Activated CD4-positive, alpha-beta memory T cell treated with anti-CD3 and anti-CD28 coated beads, Interleukin-2, amount 10 ng/mL, durations not matched to agents 7 days and 5 days (primary cell): ENCODE results near the gene EIF4G3. TPM values are rescaled to one million over a fixed set of nuclear protein-coding genes. Genes with fewer than 3 reads are reported as not detected.
"Not testable (repeated sequence)": the region's sequence is repeated elsewhere in the genome, so short reads cannot be mapped to it uniquely, and the experiment has no call there.

Experiments used
- CTCF ChIA-PET: fragments of 350-600 bp; sonication (Branson Sonifier 250); formaldehyde crosslinking; loops from one replicate; lab custom pipeline; 2021; ENCODE audit warnings: antibody characterized with exemption, inconsistent platforms; lab: Charles Lee
- POLR2A ChIA-PET: fragments of 350-600 bp; sonication (Branson Sonifier 250); formaldehyde crosslinking; loops from one replicate; lab custom pipeline; 2021; ENCODE audit warnings: antibody characterized with exemption; lab: Charles Lee
- DNase-seq: peaks from one replicate; pipeline ENCODE4 v3.0.0-alpha.2; 2020
- H3K27ac Mint-ChIP-seq: one replicate; pipeline ENCODE4 v1.8.0; 2021; ENCODE audit warnings: mild to moderate bottlenecking, mixed read lengths
- H3K27me3 Mint-ChIP-seq: one replicate; pipeline ENCODE4 v1.8.0; 2021; ENCODE audit warnings: mixed read lengths
- H3K36me3 Mint-ChIP-seq: one replicate; pipeline ENCODE4 v1.8.0; 2021; ENCODE audit warnings: low read depth, mixed read lengths
- H3K4me1 Mint-ChIP-seq: one replicate; pipeline ENCODE4 v1.8.0; 2021; ENCODE audit warnings: mixed read lengths
- H3K4me3 Mint-ChIP-seq: one replicate; pipeline ENCODE4 v1.8.0; 2021; ENCODE audit warnings: mild to moderate bottlenecking, mixed read lengths
- H3K9me3 Mint-ChIP-seq: one replicate; pipeline ENCODE4 v1.8.0; 2021; ENCODE audit warnings: mixed read lengths
- total RNA-seq, 2 experiments: library from RNA; stranded (reverse); gene quantifications; one replicate each; pipeline ENCODE4 v1.2.3, GENCODE V29; 2021

Gene EIF4G3
- total RNA-seq, 2 experiments from 2014 or later = 48.1 to 49.2 TPM

GRCh38 chr1:20932437-20932977 is 244.2 kb downstream of the EIF4G3 start:
- Mint-ChIP-seq H3K4me3 (peak overlapping the region; percentile 6), H3K27ac (peak overlapping the region; percentile 59), H3K27me3 (peaks cover 4% of the 10 kb centered on the region), H3K4me1 (peaks cover 32% of the 10 kb centered on the region), H3K36me3 (peaks cover 26% of the 10 kb centered on the region), H3K9me3 (no peaks in the 10 kb centered on the region)
- POLR2A ChIA-PET = interaction anchor here (0.7 kb wide), 1 partner anchor 146 kb away, joined by 3 read pairs; the partner anchor contains the start of gene HP1BP3
- no peak for DNase-seq
- CTCF ChIA-PET = interaction anchor here (0.9 to 2.3 kb wide), 2 partner anchors 13 to 263 kb away, joined by 3 to 8 read pairs; no protein-coding TSS in a partner anchor

DNA sequence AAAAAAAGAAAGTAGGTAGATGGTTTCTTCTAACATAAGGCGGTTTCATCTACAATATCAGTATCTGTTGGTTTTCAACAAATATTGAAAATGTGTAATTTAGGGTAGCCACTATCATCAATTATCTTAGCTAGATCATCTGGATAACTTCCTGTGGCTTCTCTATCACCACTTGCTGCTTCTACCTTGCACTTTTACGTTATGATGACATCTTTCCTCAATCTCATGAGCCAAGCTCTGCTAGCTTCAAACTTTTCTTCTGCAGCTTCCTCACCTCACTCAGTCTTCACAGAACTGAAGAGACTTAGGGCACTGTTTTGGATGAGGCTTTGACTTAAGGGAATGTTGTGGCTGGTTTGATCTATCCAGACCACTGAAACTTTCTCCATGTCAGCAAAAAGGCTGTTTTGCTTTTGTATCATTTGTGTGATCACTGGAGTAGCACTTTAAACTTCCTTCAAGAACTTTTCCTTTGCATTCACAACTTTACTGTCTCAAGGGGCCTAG is 244.7 kb downstream of the EIF4G3 start:
- Mint-ChIP-seq H3K36me3 (peaks cover 26% of the 10 kb centered on the region), H3K4me3 (no peak overlapping the region), H3K9me3 (no peaks in the 10 kb centered on the region), H3K27me3 (peaks cover 4% of the 10 kb centered on the region), H3K4me1 (peaks cover 32% of the 10 kb centered on the region), H3K27ac (peak overlapping the region; percentile 59)
- POLR2A ChIA-PET = interaction anchor here (0.7 kb wide), 1 partner anchor 145 kb away, joined by 3 read pairs; the partner anchor contains the start of gene HP1BP3
- CTCF ChIA-PET = interaction anchor here (0.6 to 2.3 kb wide), 3 partner anchors 14 to 263 kb away, joined by 3 to 8 read pairs (median 5); no protein-coding TSS in a partner anchor
- no peak for DNase-seq

DNA sequence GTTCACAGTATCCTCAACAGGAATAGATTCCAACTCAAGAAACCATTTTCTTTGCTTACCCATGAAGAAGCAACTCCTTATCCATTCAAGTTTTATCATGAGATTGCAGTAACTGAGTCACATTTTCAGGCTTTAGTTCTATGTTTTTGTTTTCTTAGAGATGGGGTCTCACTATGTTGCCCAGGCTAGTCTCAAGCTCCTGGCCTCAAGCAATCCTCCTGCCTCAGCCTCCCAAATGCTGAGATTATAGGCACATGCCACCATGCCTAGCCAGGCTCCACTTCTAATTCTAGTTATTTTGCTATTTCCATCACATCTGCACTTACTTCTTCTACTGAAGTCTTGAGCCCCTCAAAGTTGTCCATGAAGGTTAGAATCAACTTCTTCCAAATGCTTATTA is 246.3 kb downstream of the EIF4G3 start:
- H3K4me3 Mint-ChIP-seq = no peak overlapping the region
- H3K4me1 Mint-ChIP-seq = peaks cover 32% of the 10 kb centered on the region
- POLR2A ChIA-PET = no interaction called here
- CTCF ChIA-PET = no interaction called here
- H3K9me3 Mint-ChIP-seq = no peaks in the 10 kb centered on the region
- peaks cover 19% of the 10 kb centered on the region for H3K36me3 Mint-ChIP-seq
- peaks cover 2% of the 10 kb centered on the region for H3K27me3 Mint-ChIP-seq
- H3K27ac Mint-ChIP-seq = no peak overlapping the region
- no peak for DNase-seq

DNA sequence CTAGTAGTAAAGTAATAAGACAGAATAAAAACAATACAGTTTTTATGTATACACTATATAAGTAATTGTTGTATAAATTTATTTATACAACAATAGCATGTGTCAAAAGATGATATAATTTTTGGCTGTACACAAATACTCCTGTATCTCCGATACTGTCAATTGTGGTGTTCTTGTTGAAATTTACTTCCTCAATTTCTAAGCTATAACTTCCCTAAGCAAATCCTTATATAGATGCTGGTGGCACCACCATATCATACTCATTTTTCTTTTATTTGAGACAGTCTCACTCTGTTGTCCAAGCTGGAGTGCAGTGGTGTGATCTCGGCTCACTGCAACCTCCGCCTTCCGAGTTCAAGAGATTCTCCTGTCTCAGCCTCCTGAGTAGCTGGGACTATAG is 248.6 kb downstream of the EIF4G3 start:
- Mint-ChIP-seq H3K27me3 (no peaks in the 10 kb centered on the region), H3K36me3 (peaks cover 15% of the 10 kb centered on the region), H3K9me3 (no peaks in the 10 kb centered on the region), H3K4me1 (peaks cover 24% of the 10 kb centered on the region), H3K4me3 (no peak overlapping the region), H3K27ac (no peak overlapping the region)
- POLR2A ChIA-PET = no interaction called here
- DNase-seq = no peak
- CTCF ChIA-PET = interaction anchor here (1.1 to 1.8 kb wide), 2 partner anchors 16 to 267 kb away, joined by 3 to 4 read pairs; no protein-coding TSS in a partner anchor

DNA sequence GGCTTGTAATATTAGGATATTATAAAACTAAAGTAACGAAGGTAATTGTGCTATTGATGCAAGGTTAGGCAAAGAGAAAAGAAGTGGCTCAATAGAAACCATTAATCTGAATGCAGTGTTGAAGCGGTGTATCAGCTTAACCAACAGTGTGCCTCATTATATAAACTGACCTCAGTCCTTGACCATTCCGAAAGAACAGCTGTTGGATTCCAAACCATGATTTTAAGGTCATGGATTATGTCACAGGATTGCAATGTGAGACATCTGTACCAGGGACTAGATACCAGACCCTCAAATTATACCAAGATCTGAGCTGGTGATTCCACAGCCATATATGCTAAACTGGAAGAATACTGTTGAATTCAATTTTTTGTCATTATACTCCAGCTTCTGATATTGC is 255.4 kb downstream of the EIF4G3 start:
- DNase-seq = no peak
- Mint-ChIP-seq H3K9me3 (no peaks in the 10 kb centered on the region), H3K27me3 (no peaks in the 10 kb centered on the region), H3K27ac (no peak overlapping the region), H3K36me3 (no peaks in the 10 kb centered on the region), H3K4me1 (no peaks in the 10 kb centered on the region), H3K4me3 (no peak overlapping the region)
- ChIA-PET POLR2A (interaction anchor here (1.2 kb wide), 1 partner anchor 9 kb away, joined by 4 read pairs; no protein-coding TSS in a partner anchor), CTCF (no interaction called here)

DNA sequence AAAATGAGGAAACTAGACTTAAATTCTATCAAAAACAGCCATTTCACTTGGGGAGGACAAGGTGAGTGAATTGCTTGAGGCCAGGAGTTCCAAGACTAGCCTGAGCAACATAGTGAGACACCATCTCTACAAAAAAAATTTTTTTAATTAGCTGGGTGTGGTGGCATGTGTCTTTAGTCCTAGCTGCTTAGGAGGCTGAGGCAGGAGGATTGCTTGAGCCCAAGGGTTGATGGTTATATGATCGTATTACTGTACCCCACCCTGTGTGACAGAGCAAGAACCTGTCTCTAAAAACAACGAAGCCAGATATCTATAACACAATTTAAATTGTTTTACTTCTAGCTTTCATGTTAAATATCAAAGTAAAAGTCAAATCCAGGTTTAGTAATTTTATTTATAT is 263.5 kb downstream of the EIF4G3 start:
- Mint-ChIP-seq H3K9me3 (no peaks in the 10 kb centered on the region), H3K27me3 (no peaks in the 10 kb centered on the region), H3K36me3 (peaks cover 6% of the 10 kb centered on the region), H3K27ac (no peak overlapping the region), H3K4me3 (no peak overlapping the region), H3K4me1 (no peaks in the 10 kb centered on the region)
- no peak for DNase-seq
- POLR2A ChIA-PET = no interaction called here
- CTCF ChIA-PET = no interaction called here

DNA sequence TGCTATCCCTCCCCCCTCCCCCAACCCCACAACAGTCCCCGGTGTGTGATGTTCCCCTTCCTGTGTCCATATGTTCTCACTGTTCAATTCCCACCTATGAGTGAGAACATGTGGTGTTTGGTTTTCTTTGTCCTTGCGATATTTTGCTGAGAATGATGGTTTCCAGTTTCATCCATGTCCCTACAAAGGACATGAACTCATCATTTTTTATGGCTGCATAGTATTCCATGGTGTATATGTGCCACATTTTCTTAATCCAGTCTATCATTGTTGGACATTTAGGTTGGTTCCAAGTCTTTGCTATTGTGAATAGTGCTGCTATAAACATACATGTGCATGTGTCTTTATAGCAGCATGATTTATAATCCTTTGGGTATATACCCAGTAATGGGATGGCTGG is 269.2 kb downstream of the EIF4G3 start:
- H3K27me3 Mint-ChIP-seq, POLR2A ChIA-PET, DNase-seq, H3K4me1 Mint-ChIP-seq, CTCF ChIA-PET, H3K36me3 Mint-ChIP-seq, H3K27ac Mint-ChIP-seq, H3K9me3 Mint-ChIP-seq, H3K4me3 Mint-ChIP-seq: not testable (repeated sequence)

- Mint-ChIP-seq H3K27me3 (no peaks in the 10 kb centered on the region), H3K27ac (no peak overlapping the region), H3K9me3 (no peaks in the 10 kb centered on the region), H3K4me3 (no peak overlapping the region), H3K4me1 (peaks cover 2% of the 10 kb centered on the region), H3K36me3 (peaks cover 12% of the 10 kb centered on the region)
- no peak for DNase-seq
- ChIA-PET CTCF (interaction anchor here (1.0 kb wide), 1 partner anchor 9 kb away, joined by 3 read pairs; no protein-coding TSS in a partner anchor), POLR2A (no interaction called here)
Measured at GRCh38 chr1:20903437-20903836, 273.3 kb downstream of the EIF4G3 start.

GRCh38 chr1:20900056-20900455 is 276.6 kb downstream of the EIF4G3 start:
- peaks cover 2% of the 10 kb centered on the region for H3K4me1 Mint-ChIP-seq
- no peak for DNase-seq
- H3K9me3 Mint-ChIP-seq = no peaks in the 10 kb centered on the region
- H3K27me3 Mint-ChIP-seq = no peaks in the 10 kb centered on the region
- H3K36me3 Mint-ChIP-seq = peaks cover 8% of the 10 kb centered on the region
- POLR2A ChIA-PET = no interaction called here
- CTCF ChIA-PET = no interaction called here
- H3K4me3 Mint-ChIP-seq = no peak overlapping the region
- no peak overlapping the region for H3K27ac Mint-ChIP-seq

DNA sequence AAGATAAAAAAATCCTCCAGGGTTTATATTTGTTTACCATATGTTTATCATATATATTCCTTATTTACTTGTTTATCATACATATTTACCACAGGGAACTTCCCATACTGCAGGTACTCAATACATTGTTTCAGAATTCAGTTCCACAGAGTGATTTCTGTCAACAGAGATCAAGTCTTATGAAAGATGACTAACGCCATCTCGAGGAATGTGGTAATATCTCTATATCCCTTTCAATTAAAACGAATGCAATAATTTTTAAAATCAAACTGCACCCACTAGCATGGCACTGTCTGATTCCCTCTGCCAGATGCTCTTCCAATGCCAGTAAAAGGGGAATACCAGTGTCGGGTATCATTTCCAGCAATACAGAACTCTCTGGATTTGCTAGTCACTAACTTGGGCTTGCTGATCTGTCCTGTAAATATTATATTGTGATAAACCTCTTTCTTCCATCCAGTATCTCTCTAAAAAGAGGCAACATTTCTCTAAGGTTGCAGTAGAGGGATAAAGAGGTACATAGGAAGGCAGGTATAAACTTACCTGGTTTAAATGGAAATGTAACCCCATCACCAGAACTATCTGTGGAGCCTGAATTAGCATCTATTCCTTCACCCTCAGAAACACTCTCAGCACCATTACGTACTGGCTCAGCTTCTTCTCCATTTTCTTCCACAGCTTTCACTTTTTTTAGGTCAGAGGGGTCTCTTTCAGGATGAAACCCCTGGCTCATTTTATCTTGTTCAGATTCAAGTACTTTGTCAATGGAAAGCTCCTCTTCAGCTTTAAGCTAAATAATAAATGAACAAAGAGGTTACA is 277.3 kb downstream of the EIF4G3 start:
- H3K36me3 Mint-ChIP-seq = peaks cover 11% of the 10 kb centered on the region
- ChIA-PET POLR2A (no interaction called here), CTCF (no interaction called here)
- H3K27ac Mint-ChIP-seq = no peak overlapping the region
- no peaks in the 10 kb centered on the region for H3K9me3 Mint-ChIP-seq
- H3K4me3 Mint-ChIP-seq = no peak overlapping the region
- no peaks in the 10 kb centered on the region for H3K27me3 Mint-ChIP-seq
- H3K4me1 Mint-ChIP-seq = peaks cover 2% of the 10 kb centered on the region
- DNase-seq = no peak

DNA sequence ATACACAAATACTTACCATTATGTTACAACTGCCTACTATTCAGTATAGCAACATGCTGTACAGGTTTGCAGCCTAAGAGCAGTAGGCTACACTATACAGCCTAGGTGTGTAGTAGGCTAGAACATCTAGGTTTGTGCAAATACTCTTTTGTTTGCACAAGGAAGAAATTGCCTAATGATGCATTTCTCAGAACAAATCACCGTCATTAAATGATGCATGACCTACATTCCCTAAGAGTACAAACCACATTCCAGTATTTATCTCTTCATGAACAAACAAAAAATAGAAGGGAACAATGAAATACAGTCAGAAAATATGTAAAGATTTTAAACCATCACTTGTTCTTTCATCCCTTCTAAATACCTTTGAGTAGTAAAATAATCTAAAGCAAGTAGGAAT is 279.9 kb downstream of the EIF4G3 start:
- Mint-ChIP-seq H3K27ac (no peak overlapping the region), H3K36me3 (peaks cover 19% of the 10 kb centered on the region), H3K27me3 (no peaks in the 10 kb centered on the region), H3K4me3 (no peak overlapping the region), H3K4me1 (no peaks in the 10 kb centered on the region), H3K9me3 (no peaks in the 10 kb centered on the region)
- DNase-seq = no peak
- ChIA-PET CTCF (no interaction called here), POLR2A (no interaction called here)

GRCh38 chr1:20893931-20894330 is 282.8 kb downstream of the EIF4G3 start:
- CTCF ChIA-PET = interaction anchor here (1.4 kb wide), 1 partner anchor 301 kb away, joined by 3 read pairs; no protein-coding TSS in a partner anchor
- H3K27ac Mint-ChIP-seq = no peak overlapping the region
- DNase-seq = no peak
- H3K9me3 Mint-ChIP-seq = no peaks in the 10 kb centered on the region
- H3K36me3 Mint-ChIP-seq = peaks cover 13% of the 10 kb centered on the region
- no peak overlapping the region for H3K4me3 Mint-ChIP-seq
- no peaks in the 10 kb centered on the region for H3K4me1 Mint-ChIP-seq
- H3K27me3 Mint-ChIP-seq = no peaks in the 10 kb centered on the region
- POLR2A ChIA-PET = no interaction called here

- Mint-ChIP-seq H3K36me3 (peaks cover 15% of the 10 kb centered on the region), H3K27ac (no peak overlapping the region), H3K4me3 (no peak overlapping the region), H3K9me3 (no peaks in the 10 kb centered on the region), H3K27me3 (no peaks in the 10 kb centered on the region), H3K4me1 (no peaks in the 10 kb centered on the region)
- no peak for DNase-seq
- POLR2A ChIA-PET = no interaction called here
- CTCF ChIA-PET = no interaction called here
Measured at GRCh38 chr1:20891091-20891490, 285.6 kb downstream of the EIF4G3 start.
